A549 (cell line): ENCODE results near the gene GALNT12. TPM values are rescaled to one million over a fixed set of nuclear protein-coding genes. Genes with fewer than 3 reads are reported as not detected.

ENCODE experiments used
- ATAC-seq, 2 experiments: fragments of 200-7000 bp in 1 of 2; fragments of >200 bp in 1 of 2; cut with Nextera tagmentation in 1 of 2; cut with Tn5 transposase in 1 of 2; 3 replicates each; pipeline versions ENCODE4 v1.8.0 to v1.9.1; 2018 to 2020; ENCODE audit warnings: mild to moderate bottlenecking in 1 of 2, moderate library complexity in 1 of 2
- CTCF ChIA-PET: fragments of 300-600 bp; sonication (Branson Sonifier 250); formaldehyde crosslinking; extraction: SDS; loops from one replicate; lab custom pipeline; 2021; ENCODE audit warnings: antibody characterized with exemption, inconsistent platforms; lab: Yijun Ruan, JAX
- POLR2A ChIA-PET: fragments of 350-600 bp; formaldehyde crosslinking; extraction: SDS; loops from one replicate; lab custom pipeline; 2021; ENCODE audit warnings: antibody characterized with exemption, inconsistent platforms; lab: Yijun Ruan, JAX
- DNase-seq, 2 experiments: peaks; one replicate each; pipeline versions ENCODE4 v3.0.0 to v3.0.0-alpha.2; 2011 to 2016; ENCODE audit warnings: low read depth in 1 of 2, low spot score in 1 of 2
- FAIRE-seq: peaks from 2 replicates; lab custom pipeline; 2011; peaks lifted over from hg19 to GRCh38; lab: Jason Lieb, UNC
- H3K27ac ChIP-seq, 2 experiments: fragments of >200 bp; sonication (Bioruptor Twin); formaldehyde crosslinking; 3 replicates each; pipeline ENCODE4 v1.5.1; 2016 to 2017
- H3K4me1 ChIP-seq: fragments of >200 bp; sonication (Bioruptor Twin); formaldehyde crosslinking; 3 replicates; pipeline ENCODE4 v1.6.1; 2016
- H3K4me2 ChIP-seq: fragments of >200 bp; sonication (Bioruptor Twin); formaldehyde crosslinking; 3 replicates; pipeline ENCODE4 v1.6.1; 2016
- H3K4me3 ChIP-seq: fragments of >200 bp; sonication (Bioruptor Twin); formaldehyde crosslinking; 3 replicates; pipeline ENCODE4 v1.5.1; 2016
- H3K9me3 ChIP-seq: fragments of >200 bp; sonication (Bioruptor Twin); formaldehyde crosslinking; 3 replicates; pipeline ENCODE4 v1.6.1; 2016
- CEBPB ChIP-seq, 2 experiments: fragments of >200 bp in 1 of 2; sonication (Bioruptor Twin) in 1 of 2; formaldehyde crosslinking in 1 of 2; IDR thresholded peaks; 2 replicates each; pipeline ENCODE4 v1.6.1; 2012 to 2016
- E2F6 ChIP-seq: IDR thresholded peaks from 2 replicates; pipeline ENCODE4 v1.6.1; 2012; ENCODE audit warnings: low read depth, borderline replicate concordance
- FOXS1 ChIP-seq: fragments of 250-450 bp; sonication (Bioruptor Pico); IDR thresholded peaks from 2 replicates; pipeline ENCODE4 v1.5.0; 2020; ENCODE audit warnings: mild to moderate bottlenecking, moderate library complexity
- HDAC2 ChIP-seq: fragments of 200-600 bp; sonication (generic); IDR thresholded peaks from 2 replicates; pipeline ENCODE4 v1.6.1; 2016
- HOXA7 ChIP-seq: fragments of 250-450 bp; sonication (Bioruptor Pico); IDR thresholded peaks from 2 replicates; pipeline ENCODE4 v1.5.0; 2020; ENCODE audit warnings: mild to moderate bottlenecking, moderate library complexity
- JUN ChIP-seq, 2 experiments: fragments of >200 bp; sonication (Bioruptor Twin); formaldehyde crosslinking; IDR thresholded peaks; 2 replicates in 1 of 2; 3 replicates in 1 of 2; pipeline ENCODE4 v1.6.1; 2016 to 2017
- JUNB ChIP-seq: fragments of >200 bp; sonication (Bioruptor Twin); formaldehyde crosslinking; IDR thresholded peaks from 2 replicates; pipeline ENCODE4 v1.6.1; 2016
- NPAS2 ChIP-seq: fragments of 250-450 bp; sonication (Bioruptor Pico); IDR thresholded peaks from 2 replicates; pipeline ENCODE4 v1.8.0; 2022; ENCODE audit warnings: mild to moderate bottlenecking, moderate library complexity, borderline replicate concordance
- NR3C1 ChIP-seq: fragments of >200 bp; sonication (Bioruptor Twin); formaldehyde crosslinking; IDR thresholded peaks from 3 replicates; pipeline ENCODE4 v1.6.1; 2017
- RAD21 ChIP-seq, 2 experiments: fragments of >200 bp in 1 of 2; sonication (Bioruptor Twin) in 1 of 2; formaldehyde crosslinking in 1 of 2; IDR thresholded peaks in 1 of 2; conservative IDR thresholded peaks in 1 of 2; 2 replicates in 1 of 2; 3 replicates in 1 of 2; pipeline ENCODE4 v1.6.1; 2012 to 2018; ENCODE audit warnings: inconsistent platforms in 1 of 2
- RCOR1 ChIP-seq: fragments of 150-350 bp; IDR thresholded peaks from 2 replicates; pipeline ENCODE4 v1.6.1; 2014; ENCODE audit warnings: antibody characterized with exemption, low read length, low read depth
- SREBF2 ChIP-seq: fragments of 450-650 bp; IDR thresholded peaks from 2 replicates; pipeline ENCODE4 v1.6.1; 2014; ENCODE audit warnings: mild to moderate bottlenecking, moderate library complexity
- TFCP2L1 ChIP-seq: fragments of 250-450 bp; sonication (Bioruptor Pico); IDR thresholded peaks from 2 replicates; pipeline ENCODE4 v1.5.0; 2021; ENCODE audit warnings: mild to moderate bottlenecking
- ZFP36 ChIP-seq: fragments of 450-650 bp; IDR thresholded peaks from 2 replicates; pipeline ENCODE4 v1.6.1; 2014; ENCODE audit warnings: borderline replicate concordance; ENCODE audit not compliant: partially characterized antibody
- WGBS: methylation state at CpG from one replicate; pipeline ENCODE4 v1.1.6; 2017; ENCODE audit errors: missing lambda C conversion rate; 5-methylcytosine and 5-hydroxymethylcytosine counted together
- polyA plus RNA-seq, 4 experiments: library from polyadenylated mRNA; depleted of rRNA in 3 of 4; stranded (reverse); fragments of >200 nt; fragmentation: RNase III in 1 of 4; extraction: RNeasy Plus Mini Kit Qiagen cat#74134 plus additional on column Dnase treatment in 1 of 4; gene quantifications; 2 replicates in 3 of 4; 3 replicates in 1 of 4; pipeline ENCODE4 v1.2.3, GENCODE V29; 2011 to 2017
- TF ChIP-seq, protein P1 (sequence below): fragments of 150-350 bp; IDR thresholded peaks from 2 replicates; pipeline ENCODE4 v1.6.1; 2014; ENCODE audit warnings: low read depth, mild to moderate bottlenecking, low read length
- TF ChIP-seq, protein P2 (sequence below): IDR thresholded peaks from 2 replicates; pipeline ENCODE4 v1.6.1; 2012
- TF ChIP-seq, protein P3 (sequence below): fragments of 250-450 bp; sonication (Bioruptor Pico); IDR thresholded peaks from 2 replicates; pipeline ENCODE4 v1.5.0; 2021; ENCODE audit warnings: mild to moderate bottlenecking, moderate library complexity, borderline replicate concordance

GALNT12 gene
- polyA plus RNA-seq, 2 of the 4 experiments (the other 2 are of a cell fraction) = 3.2 to 7.3 TPM

- CTCF ChIA-PET = interaction anchor here (1.0 to 3.1 kb wide), 4 partner anchors 10 to 109 kb away, joined by 3 to 16 read pairs (median 4); no protein-coding TSS in a partner anchor
- no peak overlapping the region for H3K4me3 ChIP-seq
- TF ChIP-seq, protein P1, sequence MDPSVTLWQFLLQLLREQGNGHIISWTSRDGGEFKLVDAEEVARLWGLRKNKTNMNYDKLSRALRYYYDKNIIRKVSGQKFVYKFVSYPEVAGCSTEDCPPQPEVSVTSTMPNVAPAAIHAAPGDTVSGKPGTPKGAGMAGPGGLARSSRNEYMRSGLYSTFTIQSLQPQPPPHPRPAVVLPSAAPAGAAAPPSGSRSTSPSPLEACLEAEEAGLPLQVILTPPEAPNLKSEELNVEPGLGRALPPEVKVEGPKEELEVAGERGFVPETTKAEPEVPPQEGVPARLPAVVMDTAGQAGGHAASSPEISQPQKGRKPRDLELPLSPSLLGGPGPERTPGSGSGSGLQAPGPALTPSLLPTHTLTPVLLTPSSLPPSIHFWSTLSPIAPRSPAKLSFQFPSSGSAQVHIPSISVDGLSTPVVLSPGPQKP = no peak
- TF ChIP-seq NR3C1 = no peak
- no peak for TF ChIP-seq HDAC2
- no peak for TF ChIP-seq FOXS1 (CRISPR knock-in tag)
- TF ChIP-seq, protein P2, sequence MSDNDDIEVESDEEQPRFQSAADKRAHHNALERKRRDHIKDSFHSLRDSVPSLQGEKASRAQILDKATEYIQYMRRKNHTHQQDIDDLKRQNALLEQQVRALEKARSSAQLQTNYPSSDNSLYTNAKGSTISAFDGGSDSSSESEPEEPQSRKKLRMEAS = no peak
- no peak for TF ChIP-seq JUNB
- no peak for FAIRE-seq
- POLR2A ChIA-PET = no interaction called here
- peak overlapping the region; percentile 72 to 73; a peak in 5 of 6 replicates for H3K27ac ChIP-seq
- 43% methylated on average over 6 of the region's 6 CpGs for WGBS
- DNase-seq = no peak
- peaks cover 5% of the 10 kb centered on the region; the same call in 1 of the 3 replicates for H3K9me3 ChIP-seq
- H3K4me2 ChIP-seq = no peak overlapping the region
- no peak for ATAC-seq
- H3K4me1 ChIP-seq = peaks cover 15% of the 10 kb centered on the region; the same call in 2 of the 3 replicates
Measured at GRCh38 chr9:98866435-98867102, 59.1 kb downstream of the GALNT12 start.

DNA sequence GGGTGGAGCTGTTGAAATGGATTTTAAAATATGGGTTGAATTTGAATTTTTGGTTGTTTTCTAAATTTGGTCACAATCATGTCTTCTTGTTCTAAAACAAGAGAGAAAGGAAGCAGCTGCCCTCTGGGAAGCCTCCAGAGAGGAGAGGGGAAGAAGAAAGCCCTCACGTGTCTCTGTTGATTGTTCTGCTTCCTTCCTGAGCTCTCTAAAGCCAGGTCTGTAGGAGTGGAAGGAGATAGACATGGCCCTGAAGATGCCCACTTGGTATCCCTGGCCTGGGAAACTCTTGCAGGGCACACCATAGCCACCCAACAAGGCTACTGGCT lies 59.6 kb downstream of the GALNT12 start:
- POLR2A ChIA-PET = no interaction called here
- Histone ChIP-seq H3K9me3 (peaks cover 5% of the 10 kb centered on the region; the same call in 1 of the 3 replicates), H3K4me3 (no peak overlapping the region), H3K4me1 (peaks cover 10% of the 10 kb centered on the region; the same call in 2 of the 3 replicates), H3K4me2 (no peak overlapping the region; the same call in 2 of the 3 replicates), H3K27ac (peak overlapping the region; percentile 72 to 73; a peak in 5 of 6 replicates)
- no peak for TF ChIP-seq NPAS2 (CRISPR knock-in tag)
- TF ChIP-seq, protein P1 = no peak
- no peak for TF ChIP-seq JUNB
- TF ChIP-seq ZFP36 = no peak
- no peak for TF ChIP-seq E2F6
- no peak for TF ChIP-seq TFCP2L1 (CRISPR knock-in tag)
- no peak for TF ChIP-seq SREBF2
- no peak for TF ChIP-seq JUN (IDR thresholded peaks at IDR 0.05)
- no peak for TF ChIP-seq HOXA7 (CRISPR knock-in tag)
- no peak for TF ChIP-seq RAD21 (conservative IDR thresholded peaks at IDR 0.05 in 1 of 2, IDR thresholded peaks at IDR 0.05 in 1 of 2)
- no peak for TF ChIP-seq RCOR1
- FAIRE-seq = no peak
- ATAC-seq = no peak
- WGBS = 71% methylated on average over 1 of the region's 1 CpG
- no peak for DNase-seq
- CTCF ChIA-PET = interaction anchor here (1.0 to 3.1 kb wide), 4 partner anchors 10 to 108 kb away, joined by 3 to 16 read pairs (median 4); no protein-coding TSS in a partner anchor

DNA sequence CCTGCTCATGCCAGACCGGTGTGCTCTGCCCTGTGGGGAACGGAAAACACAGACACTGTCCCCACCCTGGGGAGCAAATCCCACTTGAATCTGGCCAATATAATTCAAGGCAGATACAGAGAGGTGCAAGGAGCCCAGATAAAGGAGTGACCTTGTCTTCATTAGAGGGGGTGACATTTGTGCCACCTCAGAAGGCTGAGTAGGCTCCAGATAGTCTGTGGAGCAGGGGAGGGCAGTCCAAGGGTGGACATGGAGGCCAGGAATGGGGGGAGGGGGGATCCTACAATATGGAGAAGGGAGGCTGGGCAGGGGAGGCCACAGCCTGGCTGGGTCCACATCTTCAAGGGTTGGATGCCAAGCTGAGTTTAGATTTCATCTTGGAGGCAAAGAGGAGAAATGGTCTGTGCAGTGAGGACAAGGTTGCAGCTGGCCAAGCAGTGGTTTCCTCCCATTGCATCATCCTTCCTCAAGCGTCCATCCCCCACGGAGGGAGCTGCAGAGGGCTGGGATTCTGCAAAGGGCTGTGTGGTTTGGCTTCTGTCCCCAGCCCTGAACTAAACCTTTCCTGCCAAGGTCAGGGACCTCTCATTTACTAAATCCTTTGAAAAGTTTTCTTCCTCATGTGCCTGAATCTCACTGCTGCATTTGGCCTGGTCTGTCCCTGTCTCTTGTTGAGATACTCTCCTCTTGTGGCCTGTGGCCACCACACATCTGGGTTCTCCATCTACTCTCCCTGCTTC lies 60.1 kb downstream of the GALNT12 start:
- ATAC-seq = peak in 1 of 2 experiments; percentile 51; a peak in 2 of 6 replicates
- CTCF ChIA-PET = interaction anchor here (1.0 to 3.1 kb wide), 3 partner anchors 9 to 107 kb away, joined by 3 to 16 read pairs (median 4); no protein-coding TSS in a partner anchor

More for the DNA sequence above, 60.1 kb downstream of the GALNT12 start:
- TF ChIP-seq CEBPB (IDR thresholded peaks at IDR 0.05) = 0 out of 4 replicates have a peak, but pooled peaks of 1 of the 2 experiments have one; percentile 20
- TF ChIP-seq, protein P3, sequence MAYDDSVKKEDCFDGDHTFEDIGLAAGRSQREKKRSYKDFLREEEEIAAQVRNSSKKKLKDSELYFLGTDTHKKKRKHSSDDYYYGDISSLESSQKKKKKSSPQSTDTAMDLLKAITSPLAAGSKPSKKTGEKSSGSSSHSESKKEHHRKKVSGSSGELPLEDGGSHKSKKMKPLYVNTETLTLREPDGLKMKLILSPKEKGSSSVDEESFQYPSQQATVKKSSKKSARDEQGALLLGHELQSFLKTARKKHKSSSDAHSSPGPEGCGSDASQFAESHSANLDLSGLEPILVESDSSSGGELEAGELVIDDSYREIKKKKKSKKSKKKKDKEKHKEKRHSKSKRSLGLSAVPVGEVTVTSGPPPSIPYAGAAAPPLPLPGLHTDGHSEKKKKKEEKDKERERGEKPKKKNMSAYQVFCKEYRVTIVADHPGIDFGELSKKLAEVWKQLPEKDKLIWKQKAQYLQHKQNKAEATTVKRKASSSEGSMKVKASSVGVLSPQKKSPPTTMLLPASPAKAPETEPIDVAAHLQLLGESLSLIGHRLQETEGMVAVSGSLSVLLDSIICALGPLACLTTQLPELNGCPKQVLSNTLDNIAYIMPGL (CRISPR knock-in tag) = no peak
- peak overlapping the region; percentile 72 to 73 for H3K27ac ChIP-seq
- peak in 1 of 2 experiments; percentile 15 for DNase-seq
- POLR2A ChIA-PET = no interaction called here
- peak overlapping the region; percentile 51 for H3K4me2 ChIP-seq
- peaks cover 5% of the 10 kb centered on the region; the same call in 1 of the 3 replicates for H3K9me3 ChIP-seq
- no peak overlapping the region for H3K4me3 ChIP-seq
- 34% methylated on average over 4 of the region's 4 CpGs for WGBS
- peaks cover 10% of the 10 kb centered on the region; the same call in 2 of the 3 replicates for H3K4me1 ChIP-seq
- no peak for FAIRE-seq
